Stimulated activated CD8-positive, alpha-beta memory T cell treated with anti-CD3 and anti-CD28 coated beads, Interleukin-12 subunit alpha, Interleukin-12 subunit beta, amount 100 ng/mL, for 1 hour (primary cell): ENCODE results near the gene GAS7.

ENCODE experiments used
- DNase-seq: peaks from one replicate; pipeline ENCODE4 v3.0.0-alpha.2; 2020; ENCODE audit warnings: low read depth

GAS7 gene

DNA sequence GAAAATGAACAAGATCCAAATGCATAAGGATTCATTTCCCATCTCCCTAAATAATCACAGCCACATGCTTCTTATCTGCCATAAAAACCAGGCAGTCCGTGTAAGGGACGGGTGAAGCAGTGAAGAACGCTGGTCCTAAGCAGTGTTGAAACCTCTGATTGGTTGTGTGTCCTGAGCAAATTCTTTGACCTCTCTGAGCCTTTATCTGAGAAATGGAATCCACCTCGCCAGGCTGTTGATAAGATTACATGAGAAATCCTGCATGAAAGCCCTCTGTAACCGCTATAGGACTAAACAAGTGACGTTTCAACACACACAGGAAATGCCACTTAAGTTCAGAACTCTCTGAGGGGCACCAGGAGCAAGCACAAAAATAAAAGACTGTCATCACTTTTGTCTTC lies 26.8 kb downstream of the GAS7 start:
- no peak for DNase-seq

DNA sequence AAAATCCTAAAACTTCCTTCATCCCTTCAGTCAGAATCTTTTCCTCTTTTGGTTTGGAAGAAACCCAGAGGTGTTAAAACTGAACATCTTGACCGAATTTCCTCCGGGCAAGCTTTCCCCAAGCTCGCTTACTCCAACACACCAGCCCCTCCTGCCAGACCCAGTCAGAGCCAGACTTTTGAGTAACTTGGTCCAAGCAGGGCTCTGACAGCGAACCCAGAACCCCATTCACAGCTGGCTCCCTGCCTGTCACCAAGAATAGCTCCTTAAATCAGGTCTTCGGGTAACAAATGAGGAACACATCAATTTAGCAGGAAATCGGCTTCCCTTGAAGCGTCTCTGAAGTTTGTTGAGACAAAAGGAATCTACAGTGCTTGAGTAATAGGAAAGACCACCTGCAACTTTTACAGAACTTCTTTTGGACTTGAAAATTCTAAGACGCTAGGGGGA lies 27.3 kb downstream of the GAS7 start:
- no peak for DNase-seq

DNA sequence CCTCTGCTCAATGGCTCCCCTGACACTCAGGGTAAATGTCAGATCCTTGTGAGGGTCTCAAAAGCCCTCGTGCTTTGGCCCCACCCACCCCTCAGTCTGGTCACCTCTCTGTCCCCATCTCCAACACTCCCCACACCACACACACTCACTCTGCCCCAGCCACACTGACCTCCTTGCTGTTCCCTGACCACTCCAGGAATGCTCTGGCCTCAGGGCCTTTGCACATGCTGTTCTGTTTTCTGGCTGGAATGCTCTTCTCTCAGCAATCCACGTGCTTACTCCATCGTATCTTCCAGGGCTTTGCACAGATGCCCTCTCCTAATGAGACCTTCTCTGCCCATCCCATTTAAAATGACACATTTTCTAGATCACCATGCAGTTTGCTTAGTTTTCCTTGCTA lies 28.2 kb downstream of the GAS7 start:
- no peak for DNase-seq

DNA sequence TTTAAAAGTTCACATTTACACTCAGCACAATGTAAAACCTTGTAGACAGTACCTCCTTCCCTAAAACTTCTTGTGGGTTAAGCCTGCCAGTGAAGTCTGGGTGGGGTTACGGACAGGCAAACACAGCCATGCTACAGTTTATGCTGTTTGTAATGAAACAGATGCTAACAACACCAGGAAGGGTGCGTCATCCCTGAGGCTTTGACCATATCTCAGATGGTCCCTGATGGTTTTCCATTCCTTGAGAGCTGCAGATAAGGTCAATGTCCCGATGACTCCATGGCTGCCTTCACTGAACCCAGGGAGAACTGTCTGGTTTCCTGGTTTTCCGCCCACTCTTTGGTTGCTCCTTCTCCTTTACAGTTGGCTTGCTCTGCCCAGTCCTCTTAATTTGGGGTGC lies 29.1 kb downstream of the GAS7 start:
- DNase-seq: no peak

DNA sequence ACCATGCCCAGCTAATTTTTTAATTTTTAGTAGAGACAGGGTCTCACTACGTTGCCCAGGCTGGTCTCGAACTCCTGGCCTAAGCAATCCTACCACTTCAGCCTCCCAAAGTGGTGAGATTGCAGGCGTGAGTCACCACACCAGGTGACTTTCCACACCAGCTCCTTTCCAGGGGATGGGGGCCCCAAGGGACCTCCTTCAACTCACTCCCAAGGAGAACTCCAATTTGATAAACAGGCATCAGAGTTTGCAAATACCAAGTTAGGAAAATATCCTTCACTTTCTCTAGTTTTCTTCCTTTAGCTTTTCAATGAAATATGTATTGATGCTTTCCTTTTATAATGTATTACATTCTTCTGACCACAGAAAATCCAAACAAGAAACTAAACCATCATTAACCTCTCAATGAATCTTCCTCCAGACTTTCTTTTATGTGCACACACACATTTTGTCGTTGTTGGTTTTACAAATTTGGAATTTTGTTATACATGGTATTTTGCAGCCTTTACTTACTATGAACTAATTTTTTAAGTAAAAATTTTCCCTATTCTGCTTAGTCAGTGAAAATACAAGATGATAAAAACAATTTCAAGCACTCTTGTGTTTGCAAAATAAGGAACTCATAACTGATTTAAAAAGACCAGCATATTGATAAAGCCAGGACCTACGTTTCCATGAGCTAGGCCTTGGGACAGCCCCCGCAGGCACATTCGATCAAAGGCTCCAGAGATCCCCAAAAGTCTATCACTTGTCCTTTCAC lies 32.0 kb downstream of the GAS7 start:
- DNase-seq: no peak

DNA sequence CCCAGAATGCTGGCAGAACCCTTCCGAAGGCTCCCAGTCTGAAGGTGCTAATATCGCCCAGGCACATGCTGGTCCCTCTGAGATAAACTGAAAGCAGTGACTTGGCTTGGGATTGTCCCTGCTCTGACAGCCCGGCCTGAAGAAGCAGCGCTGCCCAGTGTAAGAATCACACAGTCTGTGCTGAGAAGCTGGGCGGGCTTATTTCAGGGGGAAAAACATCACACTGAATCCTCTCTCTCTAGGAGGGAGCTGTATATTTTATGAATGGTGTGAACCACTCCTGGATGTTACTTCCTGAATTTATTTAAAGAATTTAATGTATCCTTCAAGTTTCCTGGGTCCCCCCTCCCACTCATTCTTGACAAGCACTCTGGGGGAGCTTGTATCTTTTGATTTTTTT lies 36.3 kb downstream of the GAS7 start:
- no peak for DNase-seq

DNA sequence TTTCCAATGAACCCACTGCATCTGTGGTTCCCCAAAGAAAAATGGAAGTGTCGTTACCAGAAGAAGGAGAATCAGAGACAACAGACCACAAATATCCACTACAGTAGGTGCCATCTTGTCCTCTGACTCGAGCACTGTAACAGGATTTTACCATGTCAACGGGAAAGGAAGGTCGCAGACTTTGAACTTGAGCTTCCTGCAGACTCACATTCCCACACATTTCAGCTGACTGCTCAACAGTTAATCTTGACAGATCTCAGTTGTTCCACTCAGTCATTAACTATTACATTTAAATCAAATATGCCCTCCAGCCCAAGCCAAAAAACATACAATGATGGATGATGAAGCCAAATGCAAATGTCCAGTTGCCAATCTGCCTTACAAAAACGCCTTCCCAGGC lies 37.0 kb downstream of the GAS7 start:
- no peak for DNase-seq

DNA sequence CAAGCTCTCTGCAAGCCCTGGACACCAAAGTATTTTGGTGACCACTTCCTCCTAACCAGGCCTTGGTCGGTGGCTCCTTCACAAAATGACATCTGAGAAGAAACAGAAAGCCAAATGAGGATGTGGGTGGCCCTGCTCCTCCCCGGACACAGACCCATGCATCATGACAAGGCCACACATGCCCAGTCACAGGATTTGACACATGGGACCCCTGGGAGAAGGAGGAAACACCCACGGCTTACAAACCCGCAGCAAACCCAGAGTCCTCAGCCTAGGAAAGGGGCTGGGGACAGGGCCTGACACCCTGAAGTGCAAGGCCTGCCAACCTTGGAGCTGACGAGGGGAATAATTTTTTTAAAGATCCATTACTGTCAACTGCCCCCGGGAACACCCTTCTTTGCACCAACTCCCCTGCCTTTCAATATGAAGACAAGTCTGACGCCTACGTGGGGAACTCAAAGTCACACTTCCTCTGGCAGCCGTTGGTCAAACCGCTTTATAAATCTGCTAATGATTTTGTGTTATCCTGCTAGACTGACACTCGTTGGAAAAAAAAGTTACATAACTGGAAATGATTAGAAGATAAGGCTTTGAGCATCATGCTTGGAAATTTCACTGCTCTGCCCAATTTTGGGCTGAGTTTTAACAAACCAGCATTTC lies 41.3 kb downstream of the GAS7 start:
- DNase-seq: no peak

DNA sequence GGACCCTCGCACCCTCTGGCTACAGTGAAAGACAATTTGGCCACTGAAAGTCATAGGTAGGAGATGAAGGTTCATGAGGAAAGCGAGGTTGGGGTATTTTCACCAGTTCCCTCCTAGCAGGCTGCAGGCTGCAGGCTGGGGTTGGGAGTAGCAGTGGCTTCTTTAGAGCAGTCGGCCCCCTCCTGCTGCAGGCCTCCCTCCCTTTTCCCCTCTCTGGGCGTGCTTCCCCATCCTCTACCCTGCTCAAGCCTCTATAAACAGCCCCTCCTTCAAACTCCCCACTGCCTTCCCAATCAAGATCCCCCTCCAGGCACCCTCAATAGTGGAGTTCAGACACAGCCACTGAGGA lies 41.8 kb downstream of the GAS7 start:
- DNase-seq: no peak

DNA sequence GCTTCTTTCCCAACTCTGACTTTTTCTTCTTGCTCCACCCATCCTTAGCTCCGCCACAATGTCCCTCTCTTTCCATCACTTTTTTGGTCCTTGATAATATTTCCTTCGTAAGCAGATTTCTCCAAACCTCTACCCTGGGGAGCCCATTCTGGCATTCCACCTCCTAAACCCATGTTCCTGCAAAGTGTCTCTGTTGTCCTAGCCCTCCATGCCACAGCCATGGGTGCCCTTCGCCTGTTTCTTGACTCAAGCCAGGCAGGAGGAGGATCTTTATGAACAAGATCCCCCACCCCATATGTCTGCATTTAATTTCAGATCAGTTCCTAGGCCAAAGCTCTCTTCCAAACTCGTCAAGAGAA lies 42.4 kb downstream of the GAS7 start:
- DNase-seq: no peak

DNA sequence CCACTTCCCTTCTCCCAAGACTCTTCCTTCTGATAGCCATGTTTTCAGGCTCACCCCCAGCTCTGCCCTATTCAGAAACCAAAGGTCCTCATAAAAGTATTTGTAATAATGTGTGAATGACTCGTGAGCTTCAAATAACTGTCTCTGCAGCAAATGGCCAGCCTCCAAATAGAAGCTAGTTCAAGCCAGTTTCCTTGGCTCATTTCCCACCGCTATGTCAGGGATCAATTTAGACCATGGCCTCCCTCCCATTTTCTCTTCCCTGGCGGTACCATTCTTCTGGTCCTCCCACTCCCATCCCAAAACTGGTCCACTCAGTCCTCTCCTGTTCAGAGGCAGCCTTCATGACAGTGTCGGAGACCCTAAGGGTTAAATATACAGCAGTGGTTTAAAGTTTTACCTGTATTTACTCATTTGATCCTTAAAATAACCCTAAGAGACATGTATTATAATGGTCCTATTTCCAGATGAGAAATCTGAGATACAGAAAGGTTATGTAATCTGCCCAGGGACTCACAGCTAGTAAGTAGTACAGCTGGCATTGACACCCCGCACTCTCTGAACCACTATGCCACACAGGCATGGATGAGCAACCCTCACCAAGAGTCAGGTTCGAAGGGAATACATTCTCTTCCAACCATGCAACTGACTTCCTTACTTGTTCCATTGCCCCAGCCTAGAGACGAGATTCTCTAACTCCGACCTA lies 42.9 kb downstream of the GAS7 start:
- DNase-seq: no peak

DNA sequence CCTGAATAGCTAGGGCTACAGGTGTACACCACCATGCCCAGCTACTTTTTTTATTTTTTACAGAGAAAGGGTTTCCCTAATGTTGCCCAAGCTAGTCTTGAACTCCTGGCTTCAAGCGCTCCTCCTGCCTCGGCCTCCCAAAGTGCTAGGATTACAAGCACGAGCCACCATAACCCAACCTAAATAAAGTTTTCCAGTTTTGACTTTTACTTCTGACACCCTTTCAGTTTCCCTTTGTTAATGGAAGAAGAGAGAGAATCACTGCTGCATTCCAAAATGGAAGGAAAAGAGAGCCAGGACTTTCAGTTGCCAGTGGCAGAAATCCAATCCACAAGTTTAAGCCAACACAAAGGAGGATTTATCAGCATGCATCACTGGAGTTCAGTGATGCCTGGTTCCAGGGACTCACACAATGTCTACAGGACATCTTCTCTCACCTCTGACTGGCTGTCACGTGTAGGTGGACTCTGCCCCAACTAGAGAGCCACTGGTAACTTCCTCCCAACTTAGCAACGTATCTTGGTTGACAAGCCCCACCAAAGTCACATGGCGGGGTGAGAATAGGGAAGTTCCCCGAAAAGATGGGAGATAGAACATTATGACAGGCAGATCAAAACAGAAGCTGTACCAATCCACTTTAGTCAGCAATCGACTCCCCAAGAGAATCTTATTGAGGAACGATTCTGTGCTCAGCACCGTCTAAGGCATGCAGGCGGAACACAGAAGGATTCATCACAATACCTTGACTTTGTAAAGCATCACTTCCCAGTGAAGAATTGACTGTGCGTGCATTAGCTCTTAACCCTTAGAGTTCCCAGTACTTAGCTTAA lies 46.5 kb downstream of the GAS7 start:
- DNase-seq: no peak

DNA sequence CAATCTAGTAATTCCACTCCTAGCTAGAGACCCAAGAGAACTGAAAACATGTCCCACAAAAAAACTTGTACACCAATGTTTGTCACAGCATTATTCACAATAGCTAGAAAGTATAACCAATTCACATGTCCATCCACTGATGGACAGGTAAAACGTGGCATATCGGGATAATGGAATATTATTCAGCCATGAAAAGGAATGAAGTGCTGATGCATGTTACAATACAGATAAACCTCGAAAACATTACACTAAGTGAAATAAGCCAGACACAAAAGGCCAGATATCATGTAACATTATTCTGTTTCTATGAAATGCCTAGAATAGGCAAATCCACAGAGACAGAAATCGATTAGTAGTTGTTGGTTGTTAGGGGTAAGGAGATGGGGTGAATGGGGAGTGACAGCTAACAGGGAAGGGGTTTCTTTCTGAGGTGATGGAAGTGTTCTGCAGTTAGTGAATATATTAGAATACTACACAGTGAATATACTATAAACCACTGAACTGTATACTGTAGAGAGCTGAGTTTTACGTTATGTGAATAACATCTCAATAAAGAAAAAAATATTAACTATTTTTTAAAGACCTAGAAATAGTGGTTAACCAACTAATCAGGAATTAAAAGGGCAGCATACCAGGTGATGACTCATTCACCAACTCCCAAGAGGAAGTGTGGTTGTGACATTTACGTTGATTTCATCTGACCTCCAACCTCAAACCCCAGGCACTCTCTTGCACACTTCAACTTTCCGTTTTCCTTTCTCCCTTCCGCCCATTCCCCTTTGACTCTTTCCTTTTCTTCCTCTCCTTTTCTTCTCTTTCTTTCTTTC lies 48.6 kb downstream of the GAS7 start:
- DNase-seq: no peak

DNA sequence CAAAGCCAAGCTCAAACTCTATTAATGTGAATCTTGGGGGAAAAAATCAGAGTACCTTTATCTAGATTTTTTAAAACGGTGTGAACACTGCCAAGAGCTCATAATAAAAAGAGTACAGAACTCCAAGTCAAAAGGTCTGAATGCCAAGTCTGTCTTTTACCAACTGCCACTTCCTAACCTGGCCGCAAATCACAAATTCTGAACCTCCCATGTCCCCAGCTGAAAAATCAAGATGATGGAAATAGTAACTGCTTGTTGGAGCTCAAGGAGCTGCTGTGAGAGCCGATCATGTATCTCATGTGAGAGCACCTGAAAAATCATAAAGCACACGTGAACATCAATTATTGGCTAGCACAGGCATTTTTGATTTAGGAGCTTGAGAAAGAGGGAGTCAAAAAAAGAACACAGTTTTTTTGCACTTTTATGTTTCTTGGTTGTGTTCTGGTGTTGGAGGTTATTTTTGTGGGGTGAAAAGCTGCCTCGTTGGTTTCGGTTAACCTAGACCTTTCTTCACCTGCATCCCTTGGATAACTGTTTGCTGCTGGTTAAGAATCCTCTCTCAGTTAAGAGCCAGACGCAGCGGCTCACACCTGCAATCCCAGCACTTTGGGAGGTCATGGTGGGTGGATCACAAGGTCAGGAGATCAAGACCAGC lies 50.5 kb downstream of the GAS7 start:
- no peak for DNase-seq

DNA sequence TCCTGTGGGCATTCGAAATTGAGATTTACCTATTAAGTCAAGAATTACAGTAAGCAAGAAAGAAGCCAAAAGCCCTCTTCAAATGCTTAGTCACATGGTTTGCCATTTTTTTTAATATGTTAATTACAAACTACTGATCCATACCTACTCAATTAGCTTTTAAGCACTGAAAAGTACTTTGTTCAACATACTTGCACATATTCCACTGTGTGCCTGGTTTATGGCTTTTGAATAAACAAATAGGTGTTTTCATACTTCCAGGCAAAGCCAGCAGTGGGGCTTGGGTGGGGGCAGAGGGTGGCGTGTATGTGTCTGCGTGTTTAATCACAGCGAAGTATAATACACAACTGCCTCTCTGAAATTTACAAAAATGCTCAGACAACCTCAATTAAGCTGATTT lies 51.4 kb downstream of the GAS7 start:
- DNase-seq: no peak

DNA sequence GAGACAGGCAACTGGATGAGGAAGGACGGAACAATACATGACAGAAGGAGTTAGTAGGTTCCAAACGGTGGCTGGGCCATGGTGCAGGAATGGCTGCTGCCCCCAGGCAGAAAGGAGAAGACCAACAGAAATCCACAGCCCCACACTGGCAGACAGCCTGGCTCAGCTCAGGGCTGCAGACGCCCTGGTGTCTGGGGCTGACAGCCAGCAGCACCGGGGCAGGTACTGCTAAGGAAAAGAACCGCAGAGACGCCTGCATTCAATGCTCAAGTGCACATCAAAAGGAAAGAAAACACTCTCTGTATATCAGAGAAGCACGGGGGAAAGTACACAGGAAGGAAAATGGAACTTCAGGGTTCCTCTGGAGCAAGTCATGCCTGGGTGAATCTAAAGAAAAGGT lies 53.4 kb downstream of the GAS7 start:
- no peak for DNase-seq

DNA sequence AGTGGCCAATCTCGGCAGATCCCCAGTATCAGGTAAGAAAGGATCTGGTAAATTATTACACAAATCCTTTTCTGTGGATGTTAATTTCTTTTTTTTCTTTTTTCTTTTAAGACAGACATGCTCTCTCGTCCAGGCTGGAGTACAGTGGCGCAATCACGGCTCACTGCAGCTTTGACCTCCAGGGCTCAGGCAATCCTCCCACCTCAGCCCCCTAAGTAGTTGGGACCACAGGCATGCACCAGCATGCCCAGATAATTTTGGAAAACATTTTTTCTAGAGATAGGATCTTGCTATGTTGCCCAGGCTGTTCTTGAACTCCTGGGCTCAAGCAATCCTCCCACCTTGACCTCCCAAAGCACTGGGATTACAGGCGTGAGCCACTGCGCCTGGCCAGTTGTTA lies 54.0 kb downstream of the GAS7 start:
- DNase-seq: no peak

DNA sequence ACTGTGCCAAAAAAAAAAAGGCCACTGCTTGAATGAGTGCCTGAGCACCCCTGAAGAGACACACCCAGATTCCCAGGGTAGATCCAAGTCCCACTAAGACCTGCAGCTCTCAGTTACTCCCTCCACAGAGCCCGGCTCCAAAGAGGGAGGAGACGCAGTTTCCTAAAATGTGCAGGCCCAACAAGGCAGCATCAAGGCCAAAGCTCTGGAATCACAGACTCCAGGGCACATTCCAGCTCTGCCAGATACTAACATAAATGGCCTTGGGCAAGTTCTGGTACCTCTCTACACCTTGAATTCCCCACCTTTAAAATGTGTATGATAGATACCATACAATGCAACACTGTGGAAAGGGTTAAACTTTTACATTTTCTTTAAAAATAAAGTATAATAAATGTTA lies 57.0 kb downstream of the GAS7 start:
- no peak for DNase-seq

DNA sequence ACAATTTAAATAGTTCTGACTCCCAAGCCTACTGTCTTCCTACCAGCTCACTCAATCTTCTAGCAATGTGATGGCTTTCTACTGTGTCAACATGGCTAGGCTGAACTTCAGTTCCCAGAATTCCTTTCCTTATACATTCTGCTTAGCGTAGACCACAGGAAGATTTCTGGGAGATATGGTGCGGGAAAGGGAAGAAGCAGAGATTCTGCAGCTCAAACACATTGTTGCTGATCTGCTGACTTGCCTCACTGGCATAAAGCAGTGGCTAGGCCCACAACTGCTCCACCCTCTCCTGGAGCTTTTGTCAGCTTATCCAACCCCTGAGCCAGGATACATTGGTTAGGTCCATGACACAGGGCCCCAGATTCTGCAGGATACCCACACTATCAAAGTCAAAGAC lies 58.8 kb downstream of the GAS7 start:
- DNase-seq: no peak

DNA sequence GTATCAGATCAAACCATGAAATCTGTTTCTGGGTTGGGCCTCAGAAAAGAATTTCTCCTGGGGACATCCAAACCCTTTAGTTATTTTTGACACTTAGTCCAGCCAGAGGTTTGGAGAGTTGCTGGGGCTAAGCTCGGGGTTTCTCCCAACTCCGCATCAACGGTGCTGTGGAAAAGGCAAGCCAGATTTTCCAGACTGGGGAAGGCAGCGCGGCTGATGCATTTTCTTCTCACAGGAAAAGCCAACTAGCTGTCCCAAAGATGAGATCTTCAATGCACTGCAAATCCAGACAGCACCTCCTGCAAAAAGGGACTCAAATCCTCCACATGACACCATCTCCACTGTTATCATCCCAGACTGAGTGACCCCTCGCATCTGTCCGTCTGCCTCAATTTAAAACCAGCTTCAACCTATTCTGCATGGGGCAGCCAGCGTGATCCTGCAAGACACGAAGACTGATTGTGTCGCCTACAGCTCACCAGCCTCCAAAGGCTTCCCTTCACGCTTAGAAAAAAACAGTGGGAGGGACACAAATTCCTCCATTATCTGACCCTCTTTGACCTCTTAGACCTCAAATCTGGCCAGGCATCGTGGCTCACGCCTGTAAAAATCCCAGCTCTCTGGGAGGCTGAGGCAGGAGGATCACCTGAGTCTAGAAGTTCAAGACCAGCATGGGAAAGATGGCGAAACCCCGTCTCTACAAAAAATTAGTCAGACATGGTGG lies 62.0 kb downstream of the GAS7 start:
- DNase-seq: no peak
